GM21423 (cell line): ENCODE data around the gene ABR.
"Not testable (repeated sequence)": the region's sequence is repeated elsewhere in the genome, so short reads cannot be mapped to it uniquely, and the experiment has no call there.

Source experiments
- ATAC-seq: cut with Tn5 transposase; IDR thresholded peaks from one replicate; pipeline ENCODE4 v1.9.1; 2021; ENCODE audit warnings: mild to moderate bottlenecking, moderate library complexity; ENCODE audit not compliant: unreplicated experiment

The ABR gene

GRCh38 chr17:1050246-1050995 lies 129.4 kb downstream of the ABR start:
- ATAC-seq, result no peak

GRCh38 chr17:1049446-1050225 lies 130.1 kb downstream of the ABR start:
- no peak for ATAC-seq

GRCh38 chr17:1048516-1049115 lies 131.2 kb downstream of the ABR start:
- not testable (repeated sequence) for ATAC-seq

- no peak for ATAC-seq
Measured at GRCh38 chr17:1047879-1048470, 131.8 kb downstream of the ABR start.

- no peak for ATAC-seq
Measured at GRCh38 chr17:1047177-1047878, 132.5 kb downstream of the ABR start.

- no peak for ATAC-seq
Measured at GRCh38 chr17:1045456-1045855, 134.3 kb downstream of the ABR start.

- ATAC-seq, result not testable (repeated sequence)
Measured at GRCh38 chr17:1044387-1045009, 135.3 kb downstream of the ABR start.

- no peak for ATAC-seq
Measured at GRCh38 chr17:1043601-1044251, 136.1 kb downstream of the ABR start.

GRCh38 chr17:1042486-1042885 lies 137.3 kb downstream of the ABR start:
- no peak for ATAC-seq

GRCh38 chr17:1041746-1042145 lies 138.0 kb downstream of the ABR start:
- ATAC-seq, result no peak

GRCh38 chr17:1040216-1040600 lies 139.6 kb downstream of the ABR start:
- no peak for ATAC-seq

- no peak for ATAC-seq
Measured at GRCh38 chr17:1039511-1040215, 140.1 kb downstream of the ABR start.

GRCh38 chr17:1039123-1039507 lies 140.7 kb downstream of the ABR start:
- no peak for ATAC-seq

- no peak for ATAC-seq
Measured at GRCh38 chr17:1038459-1039122, 141.2 kb downstream of the ABR start.

- ATAC-seq, result no peak
Measured at GRCh38 chr17:1037238-1037879, 142.4 kb downstream of the ABR start.

GRCh38 chr17:1036845-1037237 lies 142.9 kb downstream of the ABR start:
- no peak for ATAC-seq

- ATAC-seq, result no peak
Measured at GRCh38 chr17:1036171-1036844, 143.5 kb downstream of the ABR start.
